HepG2 (cell line): ENCODE measurements around the gene UBR4. TPM values are rescaled to one million over a fixed set of nuclear protein-coding genes. Genes with fewer than 3 reads are reported as not detected.

Experiments used
- ATAC-seq: fragments of 200-7000 bp; cut with Tn5 transposase; 3 replicates; pipeline ENCODE4 v1.9.1; 2020; ENCODE audit warnings: mild to moderate bottlenecking, moderate library complexity
- BruUV-seq: library from RNA; stranded (reverse); fragments of 400-500 nt; replicated peaks from 2 replicates; lab custom pipeline; 2021; lab: Mats Ljungman, UMichigan
- CTCF ChIA-PET: fragments of 300-600 bp; formaldehyde crosslinking; extraction: SDS; loops from one replicate; lab custom pipeline; 2021; ENCODE audit warnings: low total read pairs, inconsistent platforms, low intra/inter-chr PET ratio; lab: Yijun Ruan, JAX
- POLR2A ChIA-PET: fragments of 350-600 bp; sonication (Branson Sonifier 250); formaldehyde crosslinking; loops from one replicate; lab custom pipeline; 2020; ENCODE audit warnings: antibody characterized with exemption, inconsistent platforms; lab: Yijun Ruan, JAX
- DNase-seq: peaks from one replicate; pipeline ENCODE4 v3.0.0-alpha.2; 2015; ENCODE audit warnings: low spot score
- FAIRE-seq: peaks from 3 replicates; lab custom pipeline; 2011; peaks lifted over from hg19 to GRCh38; lab: Jason Lieb, UNC
- H2AFZ ChIP-seq: one replicate; pipeline ENCODE4 v1.6.1; 2011; ENCODE audit warnings: low read length, inconsistent platforms
- H3K27ac ChIP-seq: fragments of 300-600 bp; 3 replicates; pipeline ENCODE4 v1.8.0; 2011; ENCODE audit warnings: mixed run types, mild to moderate bottlenecking, mixed read lengths, low read length, inconsistent platforms; ENCODE audit not compliant: insufficient read depth; ENCODE audit errors: extremely low read length
- H3K27me3 ChIP-seq, 2 experiments: fragments of 200-600 bp in 1 of 2; 2 replicates in 1 of 2; 3 replicates in 1 of 2; pipeline versions ENCODE4 v1.6.0 to v1.8.0; 2011; ENCODE audit warnings: low read length in 2 of 2, mild to moderate bottlenecking in 2 of 2, moderate library complexity in 2 of 2, inconsistent platforms in 1 of 2; ENCODE audit not compliant: insufficient read depth in 2 of 2, control insufficient read depth in 1 of 2
- H3K36me3 ChIP-seq, 2 experiments: fragments of 200-600 bp in 1 of 2; replicated peaks in 1 of 2; 2 replicates in 1 of 2; 3 replicates in 1 of 2; pipeline versions ENCODE4 v1.5.1 to v1.8.0; 2011; ENCODE audit warnings: low read length in 2 of 2, inconsistent platforms in 1 of 2; ENCODE audit not compliant: insufficient read depth in 2 of 2, control insufficient read depth in 1 of 2
- H3K4me1 ChIP-seq: 2 replicates; pipeline ENCODE4 v1.5.1; 2012; ENCODE audit warnings: low read length, inconsistent platforms; ENCODE audit not compliant: insufficient read depth
- H3K4me2 ChIP-seq: 2 replicates; pipeline ENCODE4 v1.6.0; 2011; ENCODE audit warnings: low read depth, low read length, inconsistent platforms
- H3K4me3 ChIP-seq, 3 experiments: fragments of 200-600 bp in 1 of 3; sonication (generic), shearing (Covaris generic) in 1 of 3; replicated peaks in 1 of 3; 2 replicates each; pipeline ENCODE4 v1.5.1; 2011 to 2016; ENCODE audit warnings: low read length in 3 of 3, inconsistent platforms in 2 of 3, low read depth in 2 of 3, mild to moderate bottlenecking in 2 of 3, control low read depth in 1 of 3, mixed read lengths in 1 of 3; ENCODE audit not compliant: insufficient read depth in 1 of 3
- H3K79me2 ChIP-seq: one replicate; pipeline ENCODE4 v1.6.1; 2011; ENCODE audit warnings: low read length, inconsistent platforms; ENCODE audit not compliant: insufficient read depth
- H3K9ac ChIP-seq: 2 replicates; pipeline ENCODE4 v1.6.0; 2011; ENCODE audit warnings: mild to moderate bottlenecking, low read depth, low read length, inconsistent platforms; ENCODE audit not compliant: insufficient read depth
- H3K9me3 ChIP-seq: 2 replicates; pipeline ENCODE4 v1.5.1; 2012; ENCODE audit warnings: mild to moderate bottlenecking, low read length
- H4K20me1 ChIP-seq: 2 replicates; pipeline ENCODE4 v1.6.0; 2011; ENCODE audit warnings: inconsistent platforms, mild to moderate bottlenecking, low read length, moderate library complexity; ENCODE audit not compliant: insufficient read depth
- ATF1 ChIP-seq: IDR thresholded peaks from 2 replicates; pipeline ENCODE4 v1.6.1; 2016; ENCODE audit warnings: mild to moderate bottlenecking, control low read depth
- NR2F1 ChIP-seq, 2 experiments: fragments of 450-650 bp in 1 of 2; formaldehyde crosslinking in 1 of 2; IDR thresholded peaks; 2 replicates each; pipeline versions ENCODE4 v1.5.0 to v1.6.1; 2016 to 2020; ENCODE audit warnings: mild to moderate bottlenecking in 1 of 2, missing compliant biosample characterization in 1 of 2, missing genetic modification reagents in 1 of 2, moderate library complexity in 1 of 2
- POLR2G ChIP-seq: fragments of 200-400 bp; formaldehyde crosslinking; IDR thresholded peaks from 2 replicates; pipeline ENCODE4 v1.6.1; 2018; ENCODE audit warnings: mild to moderate bottlenecking, low read depth, low read length, moderate library complexity
- ZNF703 ChIP-seq: sonication (generic); formaldehyde crosslinking; IDR thresholded peaks from 2 replicates; pipeline ENCODE4 v1.5.1; 2020; ENCODE audit warnings: missing genetic modification reagents, mild to moderate bottlenecking, moderate library complexity, borderline replicate concordance
- WGBS: methylation state at CpG from one replicate; pipeline ENCODE4 v1.1.6; 2017; ENCODE audit warnings: low lambda C conversion rate; 5-methylcytosine and 5-hydroxymethylcytosine counted together
- in situ Hi-C: cut with HindIII; loops from 2 replicates; pipeline ENCODE4 v1.10.0; 2017; ENCODE audit warnings: low pct_unique_long_range_greater_than_20kb; ENCODE audit not compliant: extremely low pct_ligation_motif_present
- intact Hi-C: fragments of 100-400 bp; cut with micrococcal nuclease; formaldehyde crosslinking; loops from one replicate; pipeline ENCODE4 v1.10.0; 2022; ENCODE audit not compliant: unreplicated experiment
- polyA plus RNA-seq, 8 experiments: library from polyadenylated mRNA; depleted of rRNA in 3 of 8; stranded (reverse) in 7 of 8; unstranded in 1 of 8; fragments of >200 nt; fragmentation: Illumina TruSeq in 4 of 8; extraction: Trizol in 4 of 8; gene quantifications; 2 replicates each; pipeline versions ENCODE4 v1.2.1 to v1.2.3, GENCODE V29; 2011 to 2016; ENCODE audit warnings: low read depth in 4 of 8, missing spikeins in 1 of 8, mixed read lengths in 1 of 8; ENCODE audit not compliant: insufficient read depth in 1 of 8
- total RNA-seq, 5 experiments: library from RNA; depleted of rRNA; stranded (reverse); fragments of >200 nt; fragmentation: Illumina TruSeq; extraction: Trizol; gene quantifications; 2 replicates each; pipeline ENCODE4 v1.2.3, GENCODE V29; 2016; ENCODE audit warnings: low read depth in 1 of 5

Gene UBR4
- total and polyA plus RNA-seq, 2 of the 13 experiments (the other 11 are each of a cell fraction or from before 2014, with no cell fraction given): 59.1 to 106 TPM

DNA sequence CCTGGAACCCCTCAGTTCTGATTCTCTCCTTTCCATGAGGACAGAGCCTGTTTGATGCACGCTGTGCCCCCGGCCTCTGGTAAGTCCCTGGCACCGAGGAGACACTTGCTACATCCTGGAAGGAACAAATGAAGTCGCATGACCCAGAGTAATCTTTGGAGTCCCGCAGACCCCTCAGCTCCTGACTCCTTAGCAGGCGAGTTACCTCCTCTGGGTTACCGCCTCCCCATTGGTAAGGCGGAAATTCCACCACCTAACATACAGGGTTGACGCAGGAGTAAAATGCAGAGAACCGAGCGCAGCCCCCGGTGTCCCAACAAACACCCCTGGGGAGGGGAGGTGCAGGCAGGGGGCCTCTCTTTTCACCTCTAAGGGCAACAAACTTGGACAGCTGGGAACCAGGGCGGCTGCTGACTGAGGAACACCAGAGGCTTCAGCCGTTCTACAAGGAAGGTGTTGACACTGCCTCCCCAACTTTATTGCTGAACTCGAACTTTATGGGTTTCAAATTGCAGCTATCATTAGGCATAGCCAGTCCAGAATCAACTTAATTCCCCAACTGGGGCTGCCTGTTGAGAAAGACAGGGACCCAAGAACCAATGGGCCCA, 138.3 kb downstream of the UBR4 start:
- H3K9me3 ChIP-seq: no peaks in the 10 kb centered on the region
- no peak overlapping the region for H2AFZ ChIP-seq
- no peak overlapping the region for H3K9ac ChIP-seq
- in situ Hi-C loops (no loop called here), intact Hi-C loops (no loop called here)
- no peak for ATAC-seq
- FAIRE-seq: no peak
- no peak overlapping the region for H3K4me2 ChIP-seq
- no peak overlapping the region for H3K27ac ChIP-seq
- H3K4me1 ChIP-seq: peaks cover 43% of the 10 kb centered on the region
- ChIA-PET CTCF (no interaction called here), POLR2A (interaction anchor here (0.9 kb wide), 1 partner anchor 61 kb away, joined by 3 read pairs; no protein-coding TSS in a partner anchor)
- TF ChIP-seq NR2F1 (CRISPR knock-in tag; IDR thresholded peaks at IDR 0.05): no peak
- no peak for TF ChIP-seq ZNF703 (CRISPR knock-in tag)
- no peaks in the 10 kb centered on the region for H4K20me1 ChIP-seq
- DNase-seq: no peak
- no TSS peak for BruUV-seq
- 86% methylated on average over 15 of the region's 15 CpGs for WGBS
- H3K36me3 ChIP-seq: peaks cover 30 to 36% of the 10 kb centered on the region in 2 experiments; a peak in 4 of 5 replicates
- H3K4me3 ChIP-seq: no peak overlapping the region
- H3K79me2 ChIP-seq: no peaks in the 10 kb centered on the region
- peaks cover 0 to 8% of the 10 kb centered on the region in 2 experiments; a peak in 2 of 5 replicates for H3K27me3 ChIP-seq

- H3K9me3 ChIP-seq: no peaks in the 10 kb centered on the region
- DNase-seq: no peak
- no peak overlapping the region for H3K4me2 ChIP-seq
- peaks cover 50% of the 10 kb centered on the region for H3K4me1 ChIP-seq
- intact Hi-C loops (no loop called here), in situ Hi-C loops (no loop called here)
- peaks cover 0 to 8% of the 10 kb centered on the region in 2 experiments; a peak in 2 of 5 replicates for H3K27me3 ChIP-seq
- H3K27ac ChIP-seq: no peak overlapping the region
- H3K9ac ChIP-seq: no peak overlapping the region
- FAIRE-seq: no peak
- ChIA-PET POLR2A (interaction anchor here (1.1 kb wide), 1 partner anchor 18 kb away, joined by 3 read pairs; no protein-coding TSS in a partner anchor), CTCF (no interaction called here)
- peaks cover 23 to 29% of the 10 kb centered on the region in 2 experiments; a peak in 4 of 5 replicates for H3K36me3 ChIP-seq
- no peak for ATAC-seq
- TF ChIP-seq ATF1 (CRISPR knock-in tag) (no peak), POLR2G (peak; percentile 22; the same call in 1 of the 2 replicates)
- H2AFZ ChIP-seq: no peak overlapping the region
- no peaks in the 10 kb centered on the region for H3K79me2 ChIP-seq
- 74% methylated on average over 16 of the region's 17 CpGs for WGBS
- no peaks in the 10 kb centered on the region for H4K20me1 ChIP-seq
- no peak overlapping the region for H3K4me3 ChIP-seq
- BruUV-seq: no TSS peak
Observed at GRCh38 chr1:19070891-19071621, 139.0 kb downstream of the UBR4 start.
